HUES64 (cell line): Measurements from ENCODE around the gene POLN.

ENCODE experiments used
- H3K27ac ChIP-seq: 2 replicates; pipeline ENCODE4 v1.7.0; 2013; ENCODE audit warnings: low read depth, low read length, inconsistent platforms
- H3K27me3 ChIP-seq: 2 replicates; pipeline ENCODE4 v1.6.1; 2013; ENCODE audit warnings: mild to moderate bottlenecking, low read length; ENCODE audit not compliant: insufficient read depth
- H3K36me3 ChIP-seq: 2 replicates; pipeline ENCODE4 v1.6.1; 2013; ENCODE audit warnings: mild to moderate bottlenecking, low read length; ENCODE audit not compliant: insufficient read depth
- H3K4me1 ChIP-seq: 2 replicates; pipeline ENCODE4 v1.6.1; 2013; ENCODE audit warnings: mild to moderate bottlenecking, low read length, moderate library complexity; ENCODE audit not compliant: insufficient read depth
- H3K4me3 ChIP-seq: 2 replicates; pipeline ENCODE4 v1.5.1; 2013; ENCODE audit warnings: mild to moderate bottlenecking, low read length, moderate library complexity
- H3K9ac ChIP-seq: 2 replicates; pipeline ENCODE4 v1.6.1; 2013; ENCODE audit warnings: mild to moderate bottlenecking, low read depth, low read length
- H3K9me3 ChIP-seq: 2 replicates; pipeline ENCODE4 v1.6.1; 2013; ENCODE audit warnings: low read depth, low read length; ENCODE audit not compliant: insufficient read depth
- WGBS: fragments of 150-250, 120-280 bp; methylation state at CpG from one replicate; pipeline ENCODE4 v1.1.7; 2013; ENCODE audit warnings: missing lambda C conversion rate; 5-methylcytosine and 5-hydroxymethylcytosine counted together

Gene POLN

GRCh38 chr4:2268357-2269205, 26.7 kb upstream of the POLN start:
- 84% methylated on average over 22 of the region's 22 CpGs for WGBS
- H3K4me1 ChIP-seq: peaks cover 8% of the 10 kb centered on the region; the same call in 1 of the 2 replicates
- H3K9ac ChIP-seq: no peak overlapping the region
- H3K27ac ChIP-seq: no peak overlapping the region
- H3K9me3 ChIP-seq: no peaks in the 10 kb centered on the region
- H3K4me3 ChIP-seq: no peak overlapping the region
- no peaks in the 10 kb centered on the region for H3K27me3 ChIP-seq
- H3K36me3 ChIP-seq: no peaks in the 10 kb centered on the region

GRCh38 chr4:2267841-2268240, 25.9 kb upstream of the POLN start:
- no peak overlapping the region for H3K27ac ChIP-seq
- whole genome bisulfite sequencing: 88% methylated on average over 12 of the region's 12 CpGs
- H3K27me3 ChIP-seq: no peaks in the 10 kb centered on the region
- no peaks in the 10 kb centered on the region for H3K36me3 ChIP-seq
- no peak overlapping the region for H3K4me3 ChIP-seq
- H3K9me3 ChIP-seq: no peaks in the 10 kb centered on the region
- H3K4me1 ChIP-seq: peaks cover 8% of the 10 kb centered on the region; the same call in 1 of the 2 replicates
- no peak overlapping the region; the same call in 1 of the 2 replicates for H3K9ac ChIP-seq

- WGBS: 90% methylated on average over 18 of the region's 18 CpGs
- no peaks in the 10 kb centered on the region for H3K9me3 ChIP-seq
- H3K36me3 ChIP-seq: no peaks in the 10 kb centered on the region
- H3K4me1 ChIP-seq: peaks cover 8% of the 10 kb centered on the region; the same call in 1 of the 2 replicates
- no peak overlapping the region for H3K27ac ChIP-seq
- H3K9ac ChIP-seq: no peak overlapping the region; the same call in 1 of the 2 replicates
- no peaks in the 10 kb centered on the region for H3K27me3 ChIP-seq
- H3K4me3 ChIP-seq: no peak overlapping the region
Observed at GRCh38 chr4:2267320-2267811, 25.4 kb upstream of the POLN start.

DNA sequence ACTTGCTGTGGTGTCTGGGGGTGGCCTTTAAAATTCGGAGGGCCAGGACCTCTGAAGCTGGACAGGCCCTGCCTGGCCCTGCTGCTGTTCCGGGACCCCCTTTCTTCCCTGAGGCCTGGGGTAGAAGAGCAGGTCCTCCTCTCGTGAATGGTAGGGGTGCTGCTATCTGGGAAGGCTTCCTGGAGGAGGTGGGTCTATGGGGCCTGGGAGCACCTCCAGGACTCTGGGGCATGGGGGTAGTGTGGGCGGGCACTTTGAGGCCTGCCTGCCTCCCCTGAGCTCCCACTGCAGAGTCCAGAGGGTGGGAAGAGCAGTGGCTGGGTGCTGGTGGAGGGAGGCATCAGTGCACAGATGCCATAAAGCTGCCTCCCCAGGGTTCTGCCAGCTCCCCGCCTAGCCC, 24.9 kb upstream of the POLN start:
- Histone ChIP-seq H3K4me1 (peaks cover 8% of the 10 kb centered on the region; the same call in 1 of the 2 replicates), H3K9ac (no peak overlapping the region), H3K27ac (no peak overlapping the region), H3K27me3 (no peaks in the 10 kb centered on the region), H3K9me3 (no peaks in the 10 kb centered on the region), H3K4me3 (no peak overlapping the region), H3K36me3 (no peaks in the 10 kb centered on the region)
- WGBS: 91% methylated on average over 5 of the region's 5 CpGs

- Histone ChIP-seq H3K36me3 (no peaks in the 10 kb centered on the region), H3K27me3 (no peaks in the 10 kb centered on the region), H3K27ac (no peak overlapping the region), H3K4me3 (no peak overlapping the region), H3K4me1 (peaks cover 8% of the 10 kb centered on the region; the same call in 1 of the 2 replicates), H3K9ac (no peak overlapping the region), H3K9me3 (no peaks in the 10 kb centered on the region)
- whole genome bisulfite sequencing: 87% methylated on average over 6 of the region's 8 CpGs
Observed at GRCh38 chr4:2266181-2266580, 24.3 kb upstream of the POLN start.

GRCh38 chr4:2265113-2266110, 23.5 kb upstream of the POLN start:
- Histone ChIP-seq H3K27ac (no peak overlapping the region), H3K9ac (no peak overlapping the region)

GRCh38 chr4:2264481-2265041, 22.6 kb upstream of the POLN start:
- Histone ChIP-seq H3K36me3 (no peaks in the 10 kb centered on the region), H3K9me3 (no peaks in the 10 kb centered on the region), H3K4me3 (no peak overlapping the region), H3K9ac (no peak overlapping the region), H3K27me3 (no peaks in the 10 kb centered on the region), H3K4me1 (peaks cover 8% of the 10 kb centered on the region; the same call in 1 of the 2 replicates), H3K27ac (no peak overlapping the region)
- 82% methylated on average over 6 of the region's 6 CpGs for WGBS

More at GRCh38 chr4:2265113-2266110, 23.5 kb upstream of the POLN start:
- WGBS: 94% methylated on average over 19 of the region's 19 CpGs
- H3K4me3 ChIP-seq: no peak overlapping the region
- H3K9me3 ChIP-seq: no peaks in the 10 kb centered on the region
- peaks cover 8% of the 10 kb centered on the region; the same call in 1 of the 2 replicates for H3K4me1 ChIP-seq
- no peaks in the 10 kb centered on the region for H3K27me3 ChIP-seq
- no peaks in the 10 kb centered on the region for H3K36me3 ChIP-seq

GRCh38 chr4:2263926-2264321, 22.0 kb upstream of the POLN start:
- peaks cover 2% of the 10 kb centered on the region; the same call in 1 of the 2 replicates for H3K4me1 ChIP-seq
- no peak overlapping the region for H3K27ac ChIP-seq
- no peaks in the 10 kb centered on the region for H3K36me3 ChIP-seq
- no peaks in the 10 kb centered on the region for H3K9me3 ChIP-seq
- H3K4me3 ChIP-seq: no peak overlapping the region
- H3K27me3 ChIP-seq: no peaks in the 10 kb centered on the region
- no peak overlapping the region for H3K9ac ChIP-seq
- 69% methylated on average over 6 of the region's 6 CpGs for WGBS

DNA sequence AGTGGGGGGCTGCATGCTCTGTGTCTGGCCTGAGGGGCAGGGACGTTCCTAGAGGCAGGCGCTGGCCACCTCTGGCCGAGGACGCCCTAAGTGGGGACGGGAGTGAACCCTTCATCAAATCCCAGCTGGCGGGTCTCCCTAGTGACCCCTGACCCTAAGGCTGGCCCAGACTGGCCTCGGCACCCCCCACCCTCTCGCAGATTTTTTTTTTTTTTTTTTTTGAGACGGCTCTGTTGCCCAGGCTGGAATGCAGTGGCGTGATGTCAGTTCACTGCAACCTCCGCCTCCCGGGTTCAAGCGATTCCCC, 21.0 kb upstream of the POLN start:
- WGBS: 65% methylated on average over 13 of the region's 13 CpGs
- Histone ChIP-seq H3K27ac (no peak overlapping the region), H3K9me3 (no peaks in the 10 kb centered on the region), H3K4me1 (no peaks in the 10 kb centered on the region; the same call in 1 of the 2 replicates), H3K9ac (peak overlapping the region; percentile 66; the same call in 1 of the 2 replicates), H3K4me3 (peak overlapping the region; percentile 64), H3K27me3 (no peaks in the 10 kb centered on the region), H3K36me3 (no peaks in the 10 kb centered on the region)

- H3K9ac ChIP-seq: peak overlapping the region; percentile 66
- no peaks in the 10 kb centered on the region for H3K9me3 ChIP-seq
- no peaks in the 10 kb centered on the region for H3K27me3 ChIP-seq
- H3K36me3 ChIP-seq: no peaks in the 10 kb centered on the region
- H3K27ac ChIP-seq: peak overlapping the region; percentile 71
- H3K4me3 ChIP-seq: peak overlapping the region; percentile 78
- WGBS: 1% methylated on average over 98 of the region's 98 CpGs
- H3K4me1 ChIP-seq: no peaks in the 10 kb centered on the region; the same call in 1 of the 2 replicates
Observed at GRCh38 chr4:2262145-2262943, 20.4 kb upstream of the POLN start.
